Activated naive CD8-positive, alpha-beta T cell treated with anti-CD3 and anti-CD28 coated beads, Interleukin-2, amount 10 ng/mL, durations not matched to agents 7 days and 5 days (primary cell): Measurements from ENCODE around the gene C11orf21. TPM values are rescaled to one million over a fixed set of nuclear protein-coding genes. Genes with fewer than 3 reads are reported as not detected.

Experiments used
- ATAC-seq: fragments of 150-1000 bp; cut with Tn5 transposase; one replicate; pipeline ENCODE4 v1.10.0; 2021; ENCODE audit warnings: low read depth, moderate library complexity
- POLR2A ChIA-PET: fragments of 350-600 bp; sonication (Branson Sonifier 250); formaldehyde crosslinking; loops from one replicate; lab custom pipeline; 2021; ENCODE audit warnings: antibody characterized with exemption; lab: Charles Lee
- DNase-seq: peaks from one replicate; pipeline ENCODE4 v3.0.0; 2021
- H3K27ac Mint-ChIP-seq: one replicate; pipeline ENCODE4 v1.8.0; 2022; ENCODE audit warnings: mild to moderate bottlenecking, mixed read lengths
- H3K27me3 Mint-ChIP-seq: one replicate; pipeline ENCODE4 v1.8.0; 2022; ENCODE audit warnings: mild to moderate bottlenecking, moderate library complexity, mixed read lengths
- H3K36me3 Mint-ChIP-seq: one replicate; pipeline ENCODE4 v1.8.0; 2021; ENCODE audit warnings: mild to moderate bottlenecking, mixed read lengths
- H3K4me1 Mint-ChIP-seq: one replicate; pipeline ENCODE4 v1.8.0; 2021; ENCODE audit warnings: mixed read lengths
- H3K4me3 Mint-ChIP-seq: one replicate; pipeline ENCODE4 v1.8.0; 2022; ENCODE audit warnings: mild to moderate bottlenecking, moderate library complexity, mixed read lengths
- H3K9me3 Mint-ChIP-seq: one replicate; pipeline ENCODE4 v1.8.0; 2021; ENCODE audit warnings: mixed read lengths
- total RNA-seq, 2 experiments: library from RNA; stranded (reverse); gene quantifications; one replicate each; pipeline ENCODE4 v1.2.3, GENCODE V29; 2021

C11orf21 gene
- total RNA-seq, 2 experiments from 2014 or later = 51.0 to 55.3 TPM

GRCh38 chr11:2260491-2261364 lies 41.0 kb downstream of the C11orf21 start:
- Mint-ChIP-seq H3K4me1 (peaks cover 7% of the 10 kb centered on the region), H3K9me3 (no peaks in the 10 kb centered on the region), H3K4me3 (no peak overlapping the region), H3K27me3 (peaks cover 4% of the 10 kb centered on the region), H3K27ac (no peak overlapping the region), H3K36me3 (no peaks in the 10 kb centered on the region)
- POLR2A ChIA-PET = no interaction called here
- no peak for ATAC-seq
- peak; percentile 24 for DNase-seq

DNA sequence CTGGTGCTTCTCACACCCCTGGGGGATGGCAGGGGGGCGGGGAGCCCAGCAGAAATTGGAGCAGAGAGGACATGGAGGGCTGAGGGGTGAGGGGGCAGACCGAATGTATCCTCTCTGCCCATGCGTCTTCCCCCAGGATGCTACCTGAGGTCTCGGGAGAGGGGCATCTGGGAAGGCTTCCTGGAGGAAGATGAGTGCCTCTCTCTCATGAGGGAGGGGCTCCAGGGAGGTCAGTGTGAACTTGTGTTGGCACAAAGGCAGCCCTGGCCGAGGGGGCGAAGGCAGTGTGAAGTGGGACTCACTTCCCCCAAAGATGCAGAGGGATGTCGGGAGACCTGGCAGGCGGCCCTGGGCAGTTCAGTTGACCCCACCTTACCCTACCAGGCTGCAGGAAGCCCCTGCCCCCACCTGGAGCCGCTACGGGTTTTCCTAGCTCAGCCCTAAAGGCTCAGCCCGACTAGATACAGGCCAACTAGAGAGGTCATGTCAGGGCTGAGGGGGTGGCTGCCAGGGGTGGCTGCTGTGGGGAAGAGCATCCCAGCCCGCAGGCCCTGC lies 41.7 kb downstream of the C11orf21 start:
- Mint-ChIP-seq H3K4me3 (no peak overlapping the region), H3K9me3 (no peaks in the 10 kb centered on the region), H3K27ac (no peak overlapping the region), H3K36me3 (no peaks in the 10 kb centered on the region), H3K27me3 (peaks cover 4% of the 10 kb centered on the region), H3K4me1 (peaks cover 2% of the 10 kb centered on the region)
- ATAC-seq = no peak
- DNase-seq = peak; percentile 24
- POLR2A ChIA-PET = no interaction called here

GRCh38 chr11:2259466-2259830 lies 42.3 kb downstream of the C11orf21 start:
- ATAC-seq (no peak), DNase-seq (no peak)
- H3K4me1 Mint-ChIP-seq = no peaks in the 10 kb centered on the region

DNA sequence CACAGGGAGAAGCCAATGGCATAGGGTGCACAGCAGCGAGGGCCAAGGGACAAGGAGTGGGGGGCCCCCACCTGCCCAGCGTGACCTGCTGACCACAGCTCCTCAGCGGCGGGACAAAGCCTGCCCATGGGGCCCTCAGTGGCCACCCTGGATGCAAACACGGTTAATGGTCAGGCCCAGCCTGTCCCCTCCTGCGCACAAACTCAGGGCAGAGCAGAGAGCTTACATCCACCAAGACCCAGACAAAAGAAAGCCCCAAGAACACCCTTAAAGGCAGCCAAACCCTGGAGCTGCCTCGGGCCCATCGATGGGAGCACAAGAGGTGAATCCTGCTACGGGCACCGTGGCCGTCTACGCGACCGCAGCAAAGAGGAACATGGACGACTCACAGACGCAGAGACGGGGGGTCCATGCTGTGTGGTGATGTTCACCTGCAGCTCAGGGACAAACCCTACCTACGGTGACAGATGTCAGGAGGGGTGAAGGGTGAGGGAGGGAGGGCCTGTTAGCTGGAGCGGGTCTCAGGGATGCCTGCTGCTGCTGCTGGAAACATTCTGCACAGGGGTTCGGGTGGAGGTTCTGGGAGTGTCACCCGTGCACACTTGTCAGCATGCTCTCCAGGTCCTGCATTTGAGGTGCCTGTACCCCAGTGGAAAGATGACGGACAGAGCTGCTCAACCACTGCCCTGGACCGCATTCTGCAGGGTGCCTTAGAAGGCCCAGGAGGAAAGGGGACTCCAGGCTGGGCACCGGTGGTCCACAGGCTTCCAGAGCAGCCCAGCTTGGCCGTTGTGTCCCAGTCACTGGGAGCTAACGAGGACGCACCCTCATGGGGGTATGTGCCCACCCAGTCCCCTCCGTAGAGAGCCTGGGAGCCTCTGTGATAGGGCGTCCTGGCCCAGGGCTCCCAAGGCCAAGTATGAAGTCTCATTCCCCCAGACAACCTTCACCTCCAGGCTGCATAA lies 42.9 kb downstream of the C11orf21 start:
- DNase-seq (peak; percentile 25), ATAC-seq (no peak)
- H3K36me3 Mint-ChIP-seq = no peaks in the 10 kb centered on the region
- no peaks in the 10 kb centered on the region for H3K9me3 Mint-ChIP-seq
- no peak overlapping the region for H3K27ac Mint-ChIP-seq
- no peak overlapping the region for H3K4me3 Mint-ChIP-seq
- POLR2A ChIA-PET = no interaction called here
- H3K27me3 Mint-ChIP-seq = peaks cover 8% of the 10 kb centered on the region
- no peaks in the 10 kb centered on the region for H3K4me1 Mint-ChIP-seq

More at GRCh38 chr11:2259466-2259830, 42.3 kb downstream of the C11orf21 start:
- Mint-ChIP-seq H3K4me3 (no peak overlapping the region), H3K27ac (no peak overlapping the region), H3K27me3 (peaks cover 8% of the 10 kb centered on the region), H3K36me3 (no peaks in the 10 kb centered on the region), H3K9me3 (no peaks in the 10 kb centered on the region)
- POLR2A ChIA-PET = no interaction called here

- peak; percentile 17 for DNase-seq
- Mint-ChIP-seq H3K27ac (peak overlapping the region; percentile 7), H3K9me3 (no peaks in the 10 kb centered on the region), H3K4me1 (no peaks in the 10 kb centered on the region), H3K27me3 (peaks cover 13% of the 10 kb centered on the region), H3K4me3 (no peak overlapping the region), H3K36me3 (no peaks in the 10 kb centered on the region)
- no peak for ATAC-seq
- POLR2A ChIA-PET = no interaction called here
These were observed 44.6 kb downstream of the C11orf21 start for GRCh38 chr11:2256951-2257700.

- no peaks in the 10 kb centered on the region for H3K36me3 Mint-ChIP-seq
- no peak overlapping the region for H3K4me3 Mint-ChIP-seq
- no peaks in the 10 kb centered on the region for H3K4me1 Mint-ChIP-seq
- H3K27ac Mint-ChIP-seq = peak overlapping the region; percentile 7
- ATAC-seq = no peak
- peak; percentile 24 for DNase-seq
- POLR2A ChIA-PET = no interaction called here
- peaks cover 15% of the 10 kb centered on the region for H3K27me3 Mint-ChIP-seq
- no peaks in the 10 kb centered on the region for H3K9me3 Mint-ChIP-seq
These were observed 45.3 kb downstream of the C11orf21 start for GRCh38 chr11:2256293-2256913.

DNA sequence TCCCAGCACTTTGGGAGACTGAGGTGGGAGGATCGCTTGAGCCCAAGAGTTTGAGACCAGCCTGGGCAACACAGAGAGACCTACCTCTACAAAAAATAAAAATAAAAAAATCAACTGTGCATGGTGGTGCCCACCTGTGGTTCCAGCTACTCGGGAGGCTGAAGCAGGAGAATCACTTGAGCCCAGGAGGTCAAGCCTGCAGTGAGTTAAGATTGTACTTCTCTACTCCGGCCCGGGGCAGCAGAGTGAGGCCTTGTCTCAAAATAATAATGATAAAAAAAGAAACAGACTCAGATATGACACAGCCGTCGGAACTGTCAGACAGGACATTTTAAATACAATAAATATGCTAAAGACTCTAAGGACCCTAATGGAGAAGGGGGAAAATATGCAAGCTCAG lies 49.7 kb downstream of the C11orf21 start:
- H3K27ac Mint-ChIP-seq = no peak overlapping the region
- H3K36me3 Mint-ChIP-seq = no peaks in the 10 kb centered on the region
- no peak overlapping the region for H3K4me3 Mint-ChIP-seq
- H3K9me3 Mint-ChIP-seq = no peaks in the 10 kb centered on the region
- no peak for DNase-seq
- no peaks in the 10 kb centered on the region for H3K4me1 Mint-ChIP-seq
- POLR2A ChIA-PET = no interaction called here
- no peak for ATAC-seq
- peaks cover 15% of the 10 kb centered on the region for H3K27me3 Mint-ChIP-seq

DNA sequence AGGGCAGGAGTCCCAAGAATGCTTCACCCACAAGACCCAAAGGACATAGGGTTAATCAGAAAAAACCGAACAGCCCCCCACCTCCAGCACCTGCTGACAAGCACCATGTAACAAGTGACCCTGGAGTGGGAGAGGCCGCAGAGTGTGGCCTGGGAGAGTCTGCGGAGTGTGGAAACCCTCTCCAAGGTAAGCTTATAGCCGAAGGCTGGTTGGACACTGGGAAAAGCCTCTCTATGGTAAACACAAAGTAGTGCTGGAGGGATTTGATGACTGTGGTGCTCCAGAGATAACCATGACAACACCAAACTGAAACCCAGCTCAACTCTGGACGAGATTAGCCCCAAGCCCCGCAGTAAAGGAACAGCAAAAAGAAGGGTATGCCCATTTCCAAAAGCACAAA lies 50.6 kb downstream of the C11orf21 start:
- Mint-ChIP-seq H3K27ac (no peak overlapping the region), H3K36me3 (no peaks in the 10 kb centered on the region), H3K4me3 (no peak overlapping the region), H3K9me3 (no peaks in the 10 kb centered on the region), H3K4me1 (no peaks in the 10 kb centered on the region), H3K27me3 (peaks cover 15% of the 10 kb centered on the region)
- ATAC-seq (no peak), DNase-seq (no peak)
- POLR2A ChIA-PET = no interaction called here

DNA sequence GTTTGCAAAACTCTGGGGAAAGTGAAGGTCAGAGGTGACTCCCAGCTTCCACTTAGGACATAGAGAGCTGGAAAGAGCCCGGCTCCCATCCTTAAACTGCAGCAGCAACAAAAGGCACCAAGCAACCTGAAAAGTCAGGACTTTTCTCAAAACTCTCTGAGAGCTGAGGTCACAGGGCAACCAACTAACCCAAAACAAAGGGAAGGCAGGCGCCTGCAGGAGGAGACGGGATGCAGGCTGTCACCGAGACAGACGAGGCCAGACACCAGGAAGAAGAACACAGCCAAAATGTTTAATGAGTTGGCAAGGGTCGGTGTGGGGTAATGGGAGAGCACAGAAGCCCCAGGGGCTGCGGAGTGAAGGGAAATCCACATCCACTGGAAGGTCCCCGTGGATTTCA lies 51.2 kb downstream of the C11orf21 start:
- no peak for ATAC-seq
- Mint-ChIP-seq H3K27ac (no peak overlapping the region), H3K4me1 (no peaks in the 10 kb centered on the region), H3K36me3 (no peaks in the 10 kb centered on the region), H3K4me3 (no peak overlapping the region), H3K9me3 (no peaks in the 10 kb centered on the region), H3K27me3 (peaks cover 13% of the 10 kb centered on the region)
- POLR2A ChIA-PET = no interaction called here
- no peak for DNase-seq

DNA sequence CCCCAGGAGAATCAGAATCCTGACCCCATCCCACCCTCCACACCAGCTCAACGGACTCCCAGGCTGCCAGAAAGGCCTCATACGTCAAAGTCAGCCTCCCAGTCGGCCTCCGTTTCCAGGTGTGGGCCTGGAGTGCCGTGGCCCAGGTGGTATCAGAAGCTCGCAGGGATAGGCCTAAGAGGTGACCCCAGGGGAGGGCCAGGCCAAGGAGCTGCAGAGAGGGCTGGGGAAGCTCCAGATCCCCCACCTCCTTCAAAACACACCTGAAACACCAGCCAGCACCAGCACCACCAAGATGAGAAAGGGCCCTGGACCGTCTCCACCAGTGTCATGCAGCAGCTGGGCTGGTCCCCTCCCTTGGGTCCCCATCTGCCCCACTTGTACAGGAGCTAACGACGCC lies 51.7 kb downstream of the C11orf21 start:
- H3K4me1 Mint-ChIP-seq = no peaks in the 10 kb centered on the region
- H3K27me3 Mint-ChIP-seq = peaks cover 18% of the 10 kb centered on the region
- no peaks in the 10 kb centered on the region for H3K36me3 Mint-ChIP-seq
- H3K9me3 Mint-ChIP-seq = no peaks in the 10 kb centered on the region
- no peak overlapping the region for H3K4me3 Mint-ChIP-seq
- POLR2A ChIA-PET = no interaction called here
- no peak overlapping the region for H3K27ac Mint-ChIP-seq
- ATAC-seq (no peak), DNase-seq (peak; percentile 9)

DNA sequence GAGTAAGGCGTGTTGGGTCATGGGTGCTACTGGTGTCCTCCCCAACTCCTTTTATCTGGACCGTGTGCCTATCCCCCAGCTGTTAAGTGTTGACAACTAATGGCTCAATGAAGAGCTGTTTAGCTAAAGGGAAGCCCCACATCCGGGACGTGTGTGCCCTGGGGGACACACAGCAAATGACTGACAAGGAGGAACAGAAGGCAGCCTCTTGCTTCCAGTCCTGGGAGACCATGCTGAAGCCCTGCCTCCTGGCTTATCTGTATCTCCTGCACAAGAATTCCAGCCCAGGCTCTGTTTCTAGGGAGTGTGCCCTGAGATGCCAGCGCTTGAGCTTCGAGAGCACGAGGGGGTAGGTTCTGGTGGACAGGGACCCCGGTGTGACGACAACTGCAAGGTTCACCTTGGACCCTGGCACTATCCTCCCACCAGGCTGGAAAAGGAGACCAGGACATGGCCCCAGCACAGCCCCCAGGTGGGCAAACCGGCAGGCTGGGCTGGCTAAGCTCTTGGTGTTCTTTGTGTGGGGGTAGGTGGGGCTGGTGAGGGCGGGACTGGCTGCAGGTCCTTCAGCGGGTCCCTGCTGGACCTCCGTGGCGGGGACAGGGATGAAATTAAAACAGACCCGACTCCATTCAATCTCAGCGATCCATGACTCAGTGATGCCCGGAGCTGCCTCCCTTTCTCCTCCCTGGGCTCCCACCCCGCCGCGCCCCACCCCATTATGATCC lies 52.4 kb downstream of the C11orf21 start:
- DNase-seq = no peak
- ATAC-seq = no peak
- no peaks in the 10 kb centered on the region for H3K9me3 Mint-ChIP-seq
- H3K4me3 Mint-ChIP-seq = no peak overlapping the region
- H3K4me1 Mint-ChIP-seq = no peaks in the 10 kb centered on the region
- H3K27ac Mint-ChIP-seq = no peak overlapping the region
- H3K36me3 Mint-ChIP-seq = no peaks in the 10 kb centered on the region
- H3K27me3 Mint-ChIP-seq = peaks cover 20% of the 10 kb centered on the region
- POLR2A ChIA-PET = no interaction called here

- POLR2A ChIA-PET = no interaction called here
- ATAC-seq = no peak
- Mint-ChIP-seq H3K4me3 (no peak overlapping the region), H3K9me3 (no peaks in the 10 kb centered on the region), H3K36me3 (no peaks in the 10 kb centered on the region), H3K4me1 (no peaks in the 10 kb centered on the region), H3K27ac (peak overlapping the region; percentile 60), H3K27me3 (peaks cover 24% of the 10 kb centered on the region)
- no peak for DNase-seq
These were observed 53.0 kb downstream of the C11orf21 start for GRCh38 chr11:2248762-2249161.
